A549 (cell line): Measurements from ENCODE around the gene NCOA3.

Source experiments
- BHLHE40 ChIP-seq: IDR thresholded peaks from 2 replicates; pipeline ENCODE4 v1.6.1; 2012; ENCODE audit warnings: low read depth, low read length, inconsistent platforms
- EP300 ChIP-seq, 2 experiments: fragments of >200 bp; sonication (Bioruptor Twin); formaldehyde crosslinking; IDR thresholded peaks; 2 replicates in 1 of 2; 3 replicates in 1 of 2; pipeline ENCODE4 v1.6.1; 2016 to 2017
- POLR2A ChIP-seq: IDR thresholded peaks from 2 replicates; pipeline ENCODE4 v1.6.1; 2012; ENCODE audit warnings: mild to moderate bottlenecking, low read length
- TF ChIP-seq, protein P1 (sequence below): fragments of 450-650 bp; IDR thresholded peaks from 2 replicates; pipeline ENCODE4 v1.6.1; 2014; ENCODE audit warnings: antibody characterized with exemption
- TF ChIP-seq, protein P2 (sequence below): fragments of >200 bp; sonication (Bioruptor Twin); formaldehyde crosslinking; IDR thresholded peaks from 3 replicates; pipeline ENCODE4 v1.5.1; 2016

DNA sequence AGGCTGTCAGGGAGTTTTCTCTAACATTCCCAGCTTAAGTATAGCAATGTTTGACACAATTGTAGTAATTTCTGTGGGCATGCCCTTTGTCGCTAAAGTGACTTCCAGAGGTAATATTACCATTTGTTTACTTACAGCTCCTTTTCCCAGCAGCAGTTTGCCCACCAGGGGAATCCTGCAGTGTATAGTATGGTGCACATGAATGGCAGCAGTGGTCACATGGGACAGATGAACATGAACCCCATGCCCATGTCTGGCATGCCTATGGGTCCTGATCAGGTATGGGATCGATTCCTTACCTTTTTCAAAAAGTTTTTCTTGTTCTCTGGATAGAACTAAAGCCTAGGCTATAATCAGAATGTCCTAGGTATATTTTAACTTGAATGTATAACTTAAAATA is 151.1 kb downstream of the NCOA3 start:
- no peak for TF ChIP-seq BHLHE40
- TF ChIP-seq POLR2A = no peak
- TF ChIP-seq, protein P1, sequence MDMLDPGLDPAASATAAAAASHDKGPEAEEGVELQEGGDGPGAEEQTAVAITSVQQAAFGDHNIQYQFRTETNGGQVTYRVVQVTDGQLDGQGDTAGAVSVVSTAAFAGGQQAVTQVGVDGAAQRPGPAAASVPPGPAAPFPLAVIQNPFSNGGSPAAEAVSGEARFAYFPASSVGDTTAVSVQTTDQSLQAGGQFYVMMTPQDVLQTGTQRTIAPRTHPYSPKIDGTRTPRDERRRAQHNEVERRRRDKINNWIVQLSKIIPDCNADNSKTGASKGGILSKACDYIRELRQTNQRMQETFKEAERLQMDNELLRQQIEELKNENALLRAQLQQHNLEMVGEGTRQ = 0 out of 2 replicates have a peak, but pooled peaks have one; percentile 12
- TF ChIP-seq, protein P2, sequence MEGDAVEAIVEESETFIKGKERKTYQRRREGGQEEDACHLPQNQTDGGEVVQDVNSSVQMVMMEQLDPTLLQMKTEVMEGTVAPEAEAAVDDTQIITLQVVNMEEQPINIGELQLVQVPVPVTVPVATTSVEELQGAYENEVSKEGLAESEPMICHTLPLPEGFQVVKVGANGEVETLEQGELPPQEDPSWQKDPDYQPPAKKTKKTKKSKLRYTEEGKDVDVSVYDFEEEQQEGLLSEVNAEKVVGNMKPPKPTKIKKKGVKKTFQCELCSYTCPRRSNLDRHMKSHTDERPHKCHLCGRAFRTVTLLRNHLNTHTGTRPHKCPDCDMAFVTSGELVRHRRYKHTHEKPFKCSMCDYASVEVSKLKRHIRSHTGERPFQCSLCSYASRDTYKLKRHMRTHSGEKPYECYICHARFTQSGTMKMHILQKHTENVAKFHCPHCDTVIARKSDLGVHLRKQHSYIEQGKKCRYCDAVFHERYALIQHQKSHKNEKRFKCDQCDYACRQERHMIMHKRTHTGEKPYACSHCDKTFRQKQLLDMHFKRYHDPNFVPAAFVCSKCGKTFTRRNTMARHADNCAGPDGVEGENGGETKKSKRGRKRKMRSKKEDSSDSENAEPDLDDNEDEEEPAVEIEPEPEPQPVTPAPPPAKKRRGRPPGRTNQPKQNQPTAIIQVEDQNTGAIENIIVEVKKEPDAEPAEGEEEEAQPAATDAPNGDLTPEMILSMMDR = no peak
- TF ChIP-seq EP300 (IDR thresholded peaks at IDR 0.05) = no peak
